ENCODE data around the gene DCAF12L2.

DCAF12L2 gene

GRCh38 chrX:126167560-126167959 is 1.5 kb upstream of the DCAF12L2 start:
- Histone ChIP-seq H3K27ac (ENCODE audit: low read length) (no peak overlapping the region), H4K20me1 (ENCODE audit: insufficient read depth, low read length) (no peaks in the 10 kb centered on the region), H3K79me2 (ENCODE audit: low read length) (no peaks in the 10 kb centered on the region), H3K4me3 (ENCODE audit: low read length) (no peak overlapping the region), H3K9ac (ENCODE audit: low read length) (no peak overlapping the region), H3K9me3 (ENCODE audit: insufficient read depth, low read length) (no peaks in the 10 kb centered on the region), H2AFZ (ENCODE audit: low read depth, low read length) (no peak overlapping the region), H3K36me3 (replicated peaks; ENCODE audit: low read depth, low read length) (no peaks in the 10 kb centered on the region), H3K4me1 (ENCODE audit: low read length) (no peaks in the 10 kb centered on the region), H3K4me2 (ENCODE audit: low read length) (no peak overlapping the region), H3K27me3 (ENCODE audit: low read depth, low read length) (no peaks in the 10 kb centered on the region)
- TF ChIP-seq CTCF (IDR thresholded peaks at IDR 0.05; ENCODE audit: low read depth, low read length) (no peak), EZH2phosphoT487 (IDR thresholded peaks at IDR 0.05; ENCODE audit: low read depth) (no peak)

GRCh38 chrX:126165401-126165720 is 728 bp downstream of the DCAF12L2 start:
- H3K4me3 ChIP-seq (ENCODE audit: low read length), result no peak overlapping the region
- no peaks in the 10 kb centered on the region for H4K20me1 ChIP-seq (ENCODE audit: insufficient read depth, low read length)
- H3K4me1 ChIP-seq (ENCODE audit: low read length), result no peaks in the 10 kb centered on the region
- no peak overlapping the region for H3K9ac ChIP-seq (ENCODE audit: low read length)
- H2AFZ ChIP-seq (ENCODE audit: low read depth, low read length), result no peak overlapping the region
- H3K27ac ChIP-seq (ENCODE audit: low read length), result no peak overlapping the region
- no peaks in the 10 kb centered on the region for H3K27me3 ChIP-seq (ENCODE audit: low read depth, low read length)
- TF ChIP-seq CTCF (IDR thresholded peaks at IDR 0.05; ENCODE audit: low read depth, low read length) (no peak), EZH2phosphoT487 (IDR thresholded peaks at IDR 0.05; ENCODE audit: low read depth) (no peak)
- no peak overlapping the region for H3K4me2 ChIP-seq (ENCODE audit: low read length)
- no peaks in the 10 kb centered on the region for H3K9me3 ChIP-seq (ENCODE audit: insufficient read depth, low read length)
- no peaks in the 10 kb centered on the region for H3K79me2 ChIP-seq (ENCODE audit: low read length)
- no peaks in the 10 kb centered on the region for H3K36me3 ChIP-seq (replicated peaks; ENCODE audit: low read depth, low read length)

- TF ChIP-seq CTCF (IDR thresholded peaks at IDR 0.05; ENCODE audit: low read depth, low read length), result no peak
- no peak for TF ChIP-seq EZH2phosphoT487 (IDR thresholded peaks at IDR 0.05; ENCODE audit: low read depth)
- Histone ChIP-seq H3K9ac (ENCODE audit: low read length) (no peak overlapping the region), H3K4me2 (ENCODE audit: low read length) (no peak overlapping the region)
Measured at GRCh38 chrX:126164689-126165400, 1.2 kb downstream of the DCAF12L2 start.

GRCh38 chrX:126164226-126164625 is 1.9 kb downstream of the DCAF12L2 start:
- Histone ChIP-seq H3K9ac (ENCODE audit: low read length) (no peak overlapping the region), H3K4me2 (ENCODE audit: low read length) (no peak overlapping the region), H3K27ac (ENCODE audit: low read length) (no peak overlapping the region), H2AFZ (ENCODE audit: low read depth, low read length) (no peak overlapping the region), H4K20me1 (ENCODE audit: insufficient read depth, low read length) (no peaks in the 10 kb centered on the region), H3K4me3 (ENCODE audit: low read length) (no peak overlapping the region), H3K4me1 (ENCODE audit: low read length) (no peaks in the 10 kb centered on the region), H3K79me2 (ENCODE audit: low read length) (no peaks in the 10 kb centered on the region), H3K27me3 (ENCODE audit: low read depth, low read length) (no peaks in the 10 kb centered on the region), H3K36me3 (replicated peaks; ENCODE audit: low read depth, low read length) (no peaks in the 10 kb centered on the region), H3K9me3 (ENCODE audit: insufficient read depth, low read length) (no peaks in the 10 kb centered on the region)
- TF ChIP-seq CTCF (IDR thresholded peaks at IDR 0.05; ENCODE audit: low read depth, low read length), result no peak
- no peak for TF ChIP-seq EZH2phosphoT487 (IDR thresholded peaks at IDR 0.05; ENCODE audit: low read depth)

More at GRCh38 chrX:126164689-126165400, 1.2 kb downstream of the DCAF12L2 start:
- Histone ChIP-seq H3K9me3 (ENCODE audit: insufficient read depth, low read length) (no peaks in the 10 kb centered on the region), H3K4me3 (ENCODE audit: low read length) (no peak overlapping the region), H4K20me1 (ENCODE audit: insufficient read depth, low read length) (no peaks in the 10 kb centered on the region), H3K4me1 (ENCODE audit: low read length) (no peaks in the 10 kb centered on the region), H2AFZ (ENCODE audit: low read depth, low read length) (no peak overlapping the region), H3K27ac (ENCODE audit: low read length) (no peak overlapping the region), H3K79me2 (ENCODE audit: low read length) (no peaks in the 10 kb centered on the region), H3K27me3 (ENCODE audit: low read depth, low read length) (no peaks in the 10 kb centered on the region), H3K36me3 (replicated peaks; ENCODE audit: low read depth, low read length) (no peaks in the 10 kb centered on the region)

All from OCI-LY3 (cell line).